Upper lobe of left lung (tissue), 6 donors: ENCODE measurements around the gene BBIP1. TPM values are rescaled to one million over a fixed set of nuclear protein-coding genes. Genes with fewer than 3 reads are reported as not detected.

Source experiments
- ATAC-seq, 2 donors: fragments of 200-7000 bp; cut with Tn5 transposase; one replicate each; pipeline ENCODE4 v1.9.1; 2022; ENCODE audit warnings: mild to moderate bottlenecking in 2 of 2, moderate library complexity in 2 of 2; ENCODE audit not compliant: low FRiP score in 2 of 2
- DNase-seq, 2 donors: peaks; one replicate each; pipeline ENCODE4 v3.0.0-alpha.2; 2019 to 2020
- H3K27ac ChIP-seq, 4 donors: fragments of 200-600 bp; sonication (generic); one replicate each; pipeline ENCODE4 v1.5.1; 2016 to 2019
- H3K27me3 ChIP-seq, 4 donors: fragments of 200-600 bp; sonication (generic); one replicate each; pipeline ENCODE4 v1.5.1; 2017 to 2019
- H3K36me3 ChIP-seq, 4 donors: fragments of 200-600 bp; sonication (generic); one replicate each; pipeline ENCODE4 v1.5.1; 2016 to 2019
- H3K4me1 ChIP-seq, 4 donors: fragments of 200-600 bp; sonication (generic); one replicate each; pipeline ENCODE4 v1.5.1; 2018 to 2019
- H3K4me3 ChIP-seq, 4 donors: fragments of 200-600 bp; sonication (generic); one replicate each; pipeline ENCODE4 v1.5.1; 2017 to 2019; ENCODE audit warnings: mild to moderate bottlenecking in 2 of 4, moderate library complexity in 1 of 4
- H3K9me3 ChIP-seq, 4 donors: fragments of 200-600 bp; sonication (generic); one replicate each; pipeline ENCODE4 v1.5.1; 2018 to 2019
- CTCF ChIP-seq, 6 experiments: fragments of 450-650 bp in 4 of 6; fragments of 200-600 bp in 2 of 6; sonication (generic) in 2 of 6; IDR thresholded peaks; one replicate each; pipeline ENCODE4 v1.5.1; 2016 to 2019; ENCODE audit warnings: antibody characterized with exemption in 6 of 6
- EP300 ChIP-seq, 4 donors: sonication (generic); formaldehyde crosslinking; IDR thresholded peaks; one replicate each; pipeline ENCODE4 v1.5.1; 2017; ENCODE audit warnings: antibody characterized with exemption in 4 of 4, control low read depth in 2 of 4
- POLR2A ChIP-seq, 4 donors: fragments of 450-650 bp; IDR thresholded peaks; one replicate each; pipeline ENCODE4 v1.5.1; 2016 to 2017; ENCODE audit warnings: antibody characterized with exemption in 4 of 4, mild to moderate bottlenecking in 2 of 4
- POLR2AphosphoS5 ChIP-seq, 2 donors: sonication (generic); formaldehyde crosslinking; IDR thresholded peaks; one replicate each; pipeline ENCODE4 v1.5.1; 2017; ENCODE audit warnings: antibody characterized with exemption in 2 of 2
- WGBS, 2 donors: methylation state at CpG; one replicate each; pipeline ENCODE4 v1.1.5; 2017 to 2018; 5-methylcytosine and 5-hydroxymethylcytosine counted together
- total RNA-seq, 6 donors: library from RNA; depleted of rRNA in 4 of 6; stranded (reverse); fragments of >200 nt in 4 of 6; gene quantifications; one replicate each; pipeline versions ENCODE4 v1.1.0 to v1.2.1, GENCODE V29; 2016 to 2021
- donor health status: DM: no; HTN: no; CAD: no; lungs with moderate emphysema.
- donor health status: DM: no; HTN: yes; CAD: no; lungs with severe emphysema.

The BBIP1 gene
- 10 to 100 TPM in 5 of 6 donors, 1 to 10 TPM in 1; 3.4 to 27.4 (median 19.4) TPM for total RNA-seq

GRCh38 chr10:110918643-110919348 is at the start of gene BBIP1:
Gene BBIP1 (minus strand): TSS chr10:110919180. CDS start chr10:110918157, 1,023 bp downstream.
- Histone ChIP-seq H3K36me3 (no peaks in the 10 kb centered on the region), H3K27ac (peak within 1 kb of the TSS; percentile 98 to 99 (median 99)), H3K9me3 (no peaks in the 10 kb centered on the region), H3K27me3 (no peaks in the 10 kb centered on the region), H3K4me3 (peak within 1 kb of the TSS; percentile 69 to 96 (median 82)), H3K4me1 (peaks cover 18 to 31% (median 23%) of the 10 kb centered on the region in 4 donors)
- DNase-seq, result peak in 1 of 2 donors; percentile 98
- ATAC-seq, result peak; percentile 97 to 100
- 0 to 1% methylated on average over 17 to 40 of the region's 40 CpGs for WGBS, 2 donors
- TF ChIP-seq POLR2AphosphoS5 (IDR thresholded peaks at IDR 0.05) (peak; percentile 75 to 78), EP300 (IDR thresholded peaks at IDR 0.05) (peak in 1 of 4 donors; percentile 58), POLR2A (IDR thresholded peaks at IDR 0.05) (peak in 3 of 4 donors; percentile 59 to 95 (median 84)), CTCF (IDR thresholded peaks at IDR 0.05) (peak in 1 of 6 experiments; percentile 28)

GRCh38 chr10:110967645-110968044 is 48.7 kb upstream of the BBIP1 start:
- WGBS, 2 donors, result 0 to 2% methylated on average over 1 of the region's 1 CpG
- H3K36me3 ChIP-seq, result peaks cover 0 to 3% (median 0%) of the 10 kb centered on the region in 4 donors
- no peak for DNase-seq

GRCh38 chr10:110967009-110967630 is 48.1 kb upstream of the BBIP1 start:
- no peaks in the 10 kb centered on the region for H3K27me3 ChIP-seq
- no peak overlapping the region for H3K4me3 ChIP-seq
- ATAC-seq (no peak), DNase-seq (no peak)
- no peak overlapping the region for H3K27ac ChIP-seq
- 79 to 93% methylated on average over 3 of the region's 3 CpGs for WGBS, 2 donors
- no peaks in the 10 kb centered on the region for H3K9me3 ChIP-seq
- H3K4me1 ChIP-seq, result peaks cover 0 to 27% (median 3%) of the 10 kb centered on the region in 4 donors
- TF ChIP-seq CTCF (IDR thresholded peaks at IDR 0.05), result no peak
- no peak for TF ChIP-seq EP300 (IDR thresholded peaks at IDR 0.05)
- TF ChIP-seq POLR2AphosphoS5 (IDR thresholded peaks at IDR 0.05), result no peak
- H3K36me3 ChIP-seq, result peaks cover 0 to 3% (median 0%) of the 10 kb centered on the region in 4 donors

More at GRCh38 chr10:110967645-110968044, 48.7 kb upstream of the BBIP1 start:
- Histone ChIP-seq H3K27me3 (no peaks in the 10 kb centered on the region), H3K9me3 (no peaks in the 10 kb centered on the region), H3K4me1 (peaks cover 0 to 27% (median 3%) of the 10 kb centered on the region in 4 donors), H3K4me3 (no peak overlapping the region), H3K27ac (no peak overlapping the region)
- TF ChIP-seq CTCF (IDR thresholded peaks at IDR 0.05) (no peak), POLR2A (IDR thresholded peaks at IDR 0.05) (no peak), POLR2AphosphoS5 (IDR thresholded peaks at IDR 0.05) (no peak), EP300 (IDR thresholded peaks at IDR 0.05) (no peak)
- ATAC-seq, result no peak

- Histone ChIP-seq H3K9me3 (no peaks in the 10 kb centered on the region), H3K27me3 (no peaks in the 10 kb centered on the region), H3K4me3 (no peak overlapping the region), H3K4me1 (peaks cover 0 to 26% (median 3%) of the 10 kb centered on the region in 4 donors), H3K27ac (no peak overlapping the region), H3K36me3 (peaks cover 0 to 3% (median 0%) of the 10 kb centered on the region in 4 donors)
- ATAC-seq (no peak), DNase-seq (no peak)
- TF ChIP-seq POLR2A (IDR thresholded peaks at IDR 0.05) (no peak), CTCF (IDR thresholded peaks at IDR 0.05) (no peak), EP300 (IDR thresholded peaks at IDR 0.05) (no peak), POLR2AphosphoS5 (IDR thresholded peaks at IDR 0.05) (no peak)
- WGBS, 2 donors, result 88 to 89% methylated on average over 1 of the region's 1 CpG
Observed at GRCh38 chr10:110966146-110966545, 47.2 kb upstream of the BBIP1 start.
